DND-41 (cell line): ENCODE results near the gene LRRN2.

Experiments used
- ATAC-seq: fragments of 200-7000 bp; cut with Tn5 transposase; 3 replicates; pipeline ENCODE4 v1.9.1; 2021; ENCODE audit warnings: low read depth; ENCODE audit not compliant: insufficient read depth
- DNase-seq: peaks from one replicate; pipeline ENCODE4 v3.0.0-alpha.2; 2020
- H2AFZ ChIP-seq: 2 replicates; pipeline ENCODE4 v1.6.0; 2012; ENCODE audit warnings: low read depth, low read length
- H3K27ac ChIP-seq: 2 replicates; pipeline ENCODE4 v1.5.1; 2012; ENCODE audit warnings: low read length, inconsistent platforms
- H3K27me3 ChIP-seq: fragments of 200-600 bp; sonication (generic); 2 replicates; pipeline ENCODE4 v1.6.0; 2012; ENCODE audit warnings: low read length, mild to moderate bottlenecking, inconsistent platforms; ENCODE audit not compliant: insufficient read depth, poor library complexity
- H3K36me3 ChIP-seq: 2 replicates; pipeline ENCODE4 v1.5.1; 2012; ENCODE audit warnings: low read length, inconsistent platforms; ENCODE audit not compliant: insufficient read depth
- H3K4me1 ChIP-seq: 2 replicates; pipeline ENCODE4 v1.5.1; 2012; ENCODE audit warnings: mild to moderate bottlenecking, low read length; ENCODE audit not compliant: insufficient read depth
- H3K4me2 ChIP-seq: 2 replicates; pipeline ENCODE4 v1.6.0; 2012; ENCODE audit warnings: mild to moderate bottlenecking, moderate library complexity, low read length, inconsistent platforms; ENCODE audit not compliant: insufficient read depth
- H3K4me3 ChIP-seq, 2 experiments: fragments of 200-600 bp in 1 of 2; shearing (Covaris generic) in 1 of 2; 2 replicates each; pipeline ENCODE4 v1.5.1; 2012 to 2016; ENCODE audit warnings: inconsistent platforms in 2 of 2, low read length in 2 of 2, mild to moderate bottlenecking in 2 of 2, low read depth in 1 of 2, moderate library complexity in 1 of 2
- H3K79me2 ChIP-seq: 2 replicates; pipeline ENCODE4 v1.6.0; 2012; ENCODE audit warnings: low read length, inconsistent platforms; ENCODE audit not compliant: insufficient read depth
- H3K9ac ChIP-seq: 2 replicates; pipeline ENCODE4 v1.6.0; 2012; ENCODE audit warnings: low read depth, mild to moderate bottlenecking, inconsistent platforms, low read length, moderate library complexity
- H3K9me3 ChIP-seq: 2 replicates; pipeline ENCODE4 v1.5.1; 2012; ENCODE audit warnings: low read length, moderate library complexity, mild to moderate bottlenecking, inconsistent platforms; ENCODE audit not compliant: insufficient read depth, severe bottlenecking
- H4K20me1 ChIP-seq: 2 replicates; pipeline ENCODE4 v1.6.0; 2012; ENCODE audit warnings: low read length; ENCODE audit not compliant: insufficient read depth
- CTCF ChIP-seq: IDR thresholded peaks from 2 replicates; pipeline ENCODE4 v1.5.1; 2012; ENCODE audit warnings: borderline replicate concordance, low read length, moderate library complexity, mild to moderate bottlenecking; ENCODE audit not compliant: poor library complexity, severe bottlenecking; ENCODE audit errors: extremely low read depth
- EZH2 ChIP-seq: IDR thresholded peaks from 3 replicates; pipeline ENCODE4 v1.6.1; 2012; ENCODE audit warnings: borderline replicate concordance, low read depth, mild to moderate bottlenecking, moderate library complexity, low read length, inconsistent platforms; ENCODE audit not compliant: severe bottlenecking

LRRN2 gene

DNA sequence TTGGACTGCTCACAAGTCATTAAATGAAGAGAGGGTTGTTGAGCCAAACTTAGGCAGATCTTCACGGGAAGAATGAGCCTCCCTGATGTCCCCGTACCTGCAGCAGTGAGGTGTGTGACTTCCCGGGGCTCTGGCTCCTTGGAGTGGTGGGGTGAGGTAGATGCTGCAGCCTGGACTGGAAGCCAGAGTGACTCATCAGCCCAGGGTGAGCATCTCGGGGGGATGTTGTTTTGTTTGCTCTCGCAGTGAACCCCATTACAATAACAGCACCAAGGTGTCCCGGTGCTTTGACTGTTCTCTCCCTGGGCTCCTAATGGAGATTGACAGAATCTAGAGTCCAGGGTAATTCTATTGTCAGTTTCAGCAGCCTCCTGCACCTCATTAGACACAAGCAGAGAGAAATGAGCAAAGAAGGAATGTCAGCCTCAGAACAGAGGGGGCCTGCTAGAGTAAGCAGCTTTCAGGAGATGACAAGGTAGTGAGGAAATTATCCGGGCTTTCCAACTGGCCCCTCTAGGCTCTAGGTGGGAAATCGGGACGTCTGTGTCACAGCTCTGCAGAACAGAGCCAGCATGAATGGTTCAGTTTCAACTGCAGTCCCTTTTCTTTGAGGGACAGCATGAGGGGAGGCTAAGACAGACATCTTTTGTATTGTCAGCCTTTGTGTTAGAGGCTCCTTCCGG is 36.0 kb upstream of the LRRN2 start:
- H3K4me1 ChIP-seq: no peaks in the 10 kb centered on the region
- no peak for ATAC-seq

DNA sequence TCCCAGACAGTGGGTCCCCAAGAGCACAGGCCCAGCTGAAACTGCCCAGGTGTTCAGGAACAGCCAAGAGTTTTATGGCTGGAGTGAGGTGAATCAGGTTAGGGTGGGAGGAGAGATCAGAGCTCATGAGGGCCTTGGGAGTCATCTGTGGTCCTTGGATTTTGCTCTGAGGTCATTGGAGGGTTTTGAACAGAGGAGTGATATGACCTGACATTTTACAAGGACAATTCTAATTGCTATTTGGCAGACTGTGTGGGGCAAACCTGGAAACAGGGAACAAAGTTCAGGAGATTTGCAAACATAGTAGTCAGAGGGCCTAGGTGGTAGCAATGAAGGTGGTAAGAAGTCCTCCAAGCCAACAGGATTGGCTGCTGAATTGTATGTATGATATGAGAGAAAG is 31.1 kb upstream of the LRRN2 start:
- Histone ChIP-seq H3K4me1 (no peaks in the 10 kb centered on the region), H3K79me2 (no peaks in the 10 kb centered on the region), H3K27ac (no peak overlapping the region), H3K27me3 (peaks cover 30% of the 10 kb centered on the region), H3K4me3 (no peak overlapping the region), H3K9ac (no peak overlapping the region), H3K4me2 (no peak overlapping the region), H2AFZ (no peak overlapping the region), H3K36me3 (no peaks in the 10 kb centered on the region), H4K20me1 (no peaks in the 10 kb centered on the region), H3K9me3 (no peaks in the 10 kb centered on the region)
- TF ChIP-seq CTCF: no peak
- TF ChIP-seq EZH2: no peak
- no peak for ATAC-seq
- no peak for DNase-seq

More for the DNA sequence above, 36.0 kb upstream of the LRRN2 start:
- TF ChIP-seq EZH2 (no peak), CTCF (no peak)
- Histone ChIP-seq H3K4me3 (no peak overlapping the region), H3K27me3 (peaks cover 15% of the 10 kb centered on the region), H3K9me3 (no peaks in the 10 kb centered on the region), H3K9ac (no peak overlapping the region), H3K79me2 (no peaks in the 10 kb centered on the region), H4K20me1 (no peaks in the 10 kb centered on the region), H3K27ac (no peak overlapping the region), H3K4me2 (no peak overlapping the region), H2AFZ (no peak overlapping the region), H3K36me3 (no peaks in the 10 kb centered on the region)
- DNase-seq: no peak

DNA sequence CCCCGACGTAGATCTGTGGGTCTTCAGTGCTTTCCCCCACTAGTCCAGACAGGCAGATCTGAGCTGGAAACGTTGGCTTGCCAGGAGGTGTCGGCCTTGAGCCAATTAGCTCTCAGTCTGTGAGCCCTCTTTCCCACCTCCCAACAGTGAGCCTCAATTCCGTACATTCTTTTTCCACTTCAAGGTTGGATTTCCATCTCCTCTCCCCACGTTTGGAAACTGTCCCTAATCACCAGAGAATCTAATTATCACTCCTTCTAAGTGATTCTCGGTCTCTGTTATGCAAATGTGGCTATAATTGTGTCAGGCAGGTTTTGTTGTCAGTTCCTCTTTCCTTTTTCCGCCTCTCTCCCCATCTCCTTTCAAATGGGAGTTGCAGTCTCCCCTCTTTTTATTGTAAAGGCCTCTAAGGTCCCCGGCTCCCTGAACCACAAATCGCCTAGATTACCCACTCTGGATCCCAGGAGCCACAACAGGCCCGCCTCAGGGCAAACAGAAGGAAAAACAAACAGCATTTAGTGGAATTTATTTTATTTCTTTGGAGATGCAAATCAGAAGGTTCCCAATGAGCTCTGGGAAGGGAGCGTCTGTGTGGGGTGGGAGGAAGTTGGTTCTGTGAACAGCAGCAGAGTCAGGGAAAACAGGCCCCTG is 29.4 kb upstream of the LRRN2 start:
- H4K20me1 ChIP-seq: no peaks in the 10 kb centered on the region
- TF ChIP-seq EZH2: no peak
- TF ChIP-seq CTCF: no peak
- no peaks in the 10 kb centered on the region for H3K79me2 ChIP-seq
- ATAC-seq (no peak), DNase-seq (no peak)
- no peaks in the 10 kb centered on the region for H3K4me1 ChIP-seq
- no peak overlapping the region for H3K9ac ChIP-seq
- H3K4me3 ChIP-seq: no peak overlapping the region
- no peak overlapping the region for H3K4me2 ChIP-seq
- no peaks in the 10 kb centered on the region for H3K36me3 ChIP-seq
- H3K27ac ChIP-seq: no peak overlapping the region
- no peak overlapping the region for H2AFZ ChIP-seq
- H3K9me3 ChIP-seq: no peaks in the 10 kb centered on the region
- H3K27me3 ChIP-seq: peaks cover 44% of the 10 kb centered on the region
